SU-DHL-6 (cell line): ENCODE data around the gene SPAG8.

Experiments
- CTCF ChIP-seq: fragments of 200-600 bp; sonication (generic); IDR thresholded peaks from one replicate; pipeline ENCODE4 v1.5.1; 2017; ENCODE audit warnings: antibody characterized with exemption, mild to moderate bottlenecking, low read length, moderate library complexity; ENCODE audit not compliant: insufficient read depth, poor library complexity, severe bottlenecking
- EZH2phosphoT487 ChIP-seq: fragments of 200-600 bp; sonication (generic), shearing (Covaris generic); conservative IDR thresholded peaks from 2 replicates; pipeline ENCODE4 v1.6.1; 2018; ENCODE audit warnings: mild to moderate bottlenecking, antibody characterized with exemption, low read length, moderate library complexity, mixed read lengths

- TF ChIP-seq CTCF = no peak
- TF ChIP-seq EZH2phosphoT487 = no peak
Measured at GRCh38 chr9:35806101-35806500, 6.0 kb downstream of the SPAG8 start.
